Mesendoderm (in vitro differentiated cells): Measurements from ENCODE around the gene BCL7C.
A peak's percentile ranks its signal among the peaks of the same experiment; 100 is the strongest.

Source experiments
- DNase-seq: peaks from one replicate; pipeline ENCODE4 v3.0.0; 2013
- H2AK5ac ChIP-seq: 2 replicates; pipeline ENCODE4 v1.6.1; 2013; ENCODE audit warnings: low read length, inconsistent platforms
- H2BK120ac ChIP-seq: 2 replicates; pipeline ENCODE4 v1.6.1; 2013; ENCODE audit warnings: low read depth, mild to moderate bottlenecking, low read length, moderate library complexity, mixed read lengths
- H2BK15ac ChIP-seq: replicated peaks from 2 replicates; pipeline ENCODE4 v1.6.1; 2013; ENCODE audit warnings: low read depth, mild to moderate bottlenecking, moderate library complexity
- H2BK5ac ChIP-seq: 2 replicates; pipeline ENCODE4 v1.6.1; 2013; ENCODE audit warnings: low read length, inconsistent platforms
- H3K18ac ChIP-seq: 2 replicates; pipeline ENCODE4 v1.6.1; 2013; ENCODE audit warnings: mild to moderate bottlenecking, low read length, mixed read lengths
- H3K23ac ChIP-seq: one replicate; pipeline ENCODE4 v1.6.1; 2013; ENCODE audit warnings: low read length
- H3K27ac ChIP-seq: 2 replicates; pipeline ENCODE4 v1.5.1; 2013; ENCODE audit warnings: low read depth, mild to moderate bottlenecking, inconsistent platforms, low read length, moderate library complexity
- H3K27me3 ChIP-seq: 2 replicates; pipeline ENCODE4 v1.6.1; 2013; ENCODE audit warnings: low read length, control low read depth, mild to moderate bottlenecking, inconsistent platforms; ENCODE audit not compliant: insufficient read depth, poor library complexity
- H3K36me3 ChIP-seq: 2 replicates; pipeline ENCODE4 v1.6.1; 2013; ENCODE audit warnings: low read length, inconsistent platforms; ENCODE audit not compliant: control insufficient read depth, insufficient read depth
- H3K4ac ChIP-seq: one replicate; pipeline ENCODE4 v1.6.1; 2013; ENCODE audit warnings: low read depth, mild to moderate bottlenecking, low read length, moderate library complexity
- H3K4me1 ChIP-seq: 2 replicates; pipeline ENCODE4 v1.6.1; 2013; ENCODE audit warnings: low read depth, low read length, inconsistent platforms; ENCODE audit not compliant: control insufficient read depth
- H3K4me2 ChIP-seq: 2 replicates; pipeline ENCODE4 v1.6.1; 2013; ENCODE audit warnings: low read length
- H3K4me3 ChIP-seq: 2 replicates; pipeline ENCODE4 v1.5.1; 2013; ENCODE audit warnings: mild to moderate bottlenecking, low read length
- H3K56ac ChIP-seq: one replicate; pipeline ENCODE4 v1.6.1; 2013; ENCODE audit warnings: low read length
- H3K79me1 ChIP-seq: 2 replicates; pipeline ENCODE4 v1.6.1; 2013; ENCODE audit warnings: low read length, inconsistent platforms
- H3K79me2 ChIP-seq: 2 replicates; pipeline ENCODE4 v1.6.1; 2013; ENCODE audit warnings: mild to moderate bottlenecking, low read length; ENCODE audit not compliant: control insufficient read depth, insufficient read depth
- H3K9ac ChIP-seq: 2 replicates; pipeline ENCODE4 v1.6.1; 2013; ENCODE audit warnings: low read length, inconsistent platforms
- H4K5ac ChIP-seq: one replicate; pipeline ENCODE4 v1.6.1; 2013; ENCODE audit warnings: low read length
- H4K8ac ChIP-seq: one replicate; pipeline ENCODE4 v1.6.1; 2013; ENCODE audit warnings: low read depth, mild to moderate bottlenecking, control low read depth, low read length, moderate library complexity
- WGBS: extraction: QIAGEN DNeasy Blood & Tissue Kit; methylation state at CpG from one replicate; pipeline ENCODE4 v1.1.7; 2013; ENCODE audit warnings: low lambda C conversion rate, missing lambda C conversion rate; ENCODE audit not compliant: insufficient coverage; ENCODE audit errors: extremely low coverage; 5-methylcytosine and 5-hydroxymethylcytosine counted together

BCL7C gene

GRCh38 chr16:30921459-30921747 is 27.5 kb upstream of the BCL7C start:
- no peak overlapping the region for H3K4ac ChIP-seq
- no peak overlapping the region for H3K4me2 ChIP-seq
- H3K4me3 ChIP-seq: no peak overlapping the region
- H2BK15ac ChIP-seq: no peak overlapping the region
- H3K4me1 ChIP-seq: no peaks in the 10 kb centered on the region
- H3K79me2 ChIP-seq: peaks cover 11% of the 10 kb centered on the region
- no CpG with 5 or more reads among the region's 6 CpGs for WGBS
- no peak overlapping the region for H2BK120ac ChIP-seq
- no peak overlapping the region for H3K23ac ChIP-seq
- H4K8ac ChIP-seq: no peak overlapping the region
- peaks cover 8% of the 10 kb centered on the region for H3K79me1 ChIP-seq
- H3K27ac ChIP-seq: no peak overlapping the region
- H3K9ac ChIP-seq: peak overlapping the region; percentile 57
- no peak overlapping the region for H3K18ac ChIP-seq
- no peak overlapping the region for H2BK5ac ChIP-seq
- no peak overlapping the region for H2AK5ac ChIP-seq
- H3K36me3 ChIP-seq: no peaks in the 10 kb centered on the region
- DNase-seq: no peak
- H3K27me3 ChIP-seq: no peaks in the 10 kb centered on the region
- no peak overlapping the region for H4K5ac ChIP-seq
- peak overlapping the region; percentile 22 for H3K56ac ChIP-seq

- no peaks in the 10 kb centered on the region for H3K4me1 ChIP-seq
- no peak overlapping the region for H2BK15ac ChIP-seq
- H3K56ac ChIP-seq: peak overlapping the region; percentile 22
- H3K4ac ChIP-seq: no peak overlapping the region
- H3K4me2 ChIP-seq: no peak overlapping the region
- no peaks in the 10 kb centered on the region for H3K27me3 ChIP-seq
- no peak overlapping the region for H3K9ac ChIP-seq
- H2BK5ac ChIP-seq: no peak overlapping the region
- DNase-seq: no peak
- no peaks in the 10 kb centered on the region for H3K36me3 ChIP-seq
- no peak overlapping the region for H3K23ac ChIP-seq
- no peak overlapping the region for H3K27ac ChIP-seq
- H4K5ac ChIP-seq: no peak overlapping the region
- H3K79me2 ChIP-seq: peaks cover 11% of the 10 kb centered on the region
- H3K79me1 ChIP-seq: peaks cover 5% of the 10 kb centered on the region
- WGBS: no CpG with 5 or more reads among the region's 2 CpGs
- H2BK120ac ChIP-seq: no peak overlapping the region
- no peak overlapping the region for H3K4me3 ChIP-seq
- no peak overlapping the region for H2AK5ac ChIP-seq
- no peak overlapping the region for H3K18ac ChIP-seq
- H4K8ac ChIP-seq: no peak overlapping the region
Measured at GRCh38 chr16:30920891-30921290, 27.0 kb upstream of the BCL7C start.

GRCh38 chr16:30918614-30919013 is 24.7 kb upstream of the BCL7C start:
- Histone ChIP-seq H3K56ac (no peak overlapping the region), H3K36me3 (no peaks in the 10 kb centered on the region), H3K18ac (no peak overlapping the region), H2BK120ac (no peak overlapping the region), H3K27me3 (no peaks in the 10 kb centered on the region), H4K5ac (no peak overlapping the region), H2AK5ac (no peak overlapping the region), H3K79me1 (no peaks in the 10 kb centered on the region), H2BK15ac (no peak overlapping the region), H2BK5ac (no peak overlapping the region), H3K27ac (no peak overlapping the region), H3K4me1 (no peaks in the 10 kb centered on the region), H3K4ac (no peak overlapping the region), H3K9ac (no peak overlapping the region), H4K8ac (no peak overlapping the region), H3K79me2 (no peaks in the 10 kb centered on the region), H3K4me2 (no peak overlapping the region), H3K23ac (no peak overlapping the region), H3K4me3 (no peak overlapping the region)
- no peak for DNase-seq
- WGBS: no CpG with 5 or more reads among the region's 1 CpG

GRCh38 chr16:30914830-30915229 is 21.0 kb upstream of the BCL7C start:
- Histone ChIP-seq H3K4me2 (no peak overlapping the region), H3K18ac (no peak overlapping the region), H3K23ac (no peak overlapping the region), H3K36me3 (no peaks in the 10 kb centered on the region), H3K27me3 (no peaks in the 10 kb centered on the region), H2BK5ac (no peak overlapping the region), H2AK5ac (no peak overlapping the region), H3K4ac (no peak overlapping the region), H3K4me1 (no peaks in the 10 kb centered on the region), H3K4me3 (no peak overlapping the region), H3K79me2 (no peaks in the 10 kb centered on the region), H3K27ac (no peak overlapping the region), H4K5ac (no peak overlapping the region), H3K56ac (no peak overlapping the region), H3K79me1 (no peaks in the 10 kb centered on the region), H3K9ac (no peak overlapping the region), H4K8ac (no peak overlapping the region), H2BK15ac (no peak overlapping the region), H2BK120ac (no peak overlapping the region)
- WGBS: no CpG with 5 or more reads among the region's 3 CpGs
- DNase-seq: no peak

GRCh38 chr16:30912794-30913412 is 19.0 kb upstream of the BCL7C start:
- no peaks in the 10 kb centered on the region for H3K79me2 ChIP-seq
- H4K8ac ChIP-seq: no peak overlapping the region

GRCh38 chr16:30910427-30911029 is 16.7 kb upstream of the BCL7C start:
- Histone ChIP-seq H2BK120ac (no peak overlapping the region), H2AK5ac (no peak overlapping the region), H2BK5ac (no peak overlapping the region), H3K4me2 (no peak overlapping the region), H2BK15ac (no peak overlapping the region), H3K27ac (no peak overlapping the region), H3K79me2 (no peaks in the 10 kb centered on the region), H4K8ac (no peak overlapping the region), H3K4ac (no peak overlapping the region), H4K5ac (no peak overlapping the region), H3K4me3 (no peak overlapping the region), H3K23ac (no peak overlapping the region), H3K9ac (no peak overlapping the region), H3K27me3 (no peaks in the 10 kb centered on the region), H3K36me3 (no peaks in the 10 kb centered on the region), H3K4me1 (no peaks in the 10 kb centered on the region), H3K56ac (peak overlapping the region; percentile 1), H3K79me1 (no peaks in the 10 kb centered on the region), H3K18ac (no peak overlapping the region)
- whole genome bisulfite sequencing: no CpG with 5 or more reads among the region's 18 CpGs
- DNase-seq: no peak

More at GRCh38 chr16:30912794-30913412, 19.0 kb upstream of the BCL7C start:
- no peak overlapping the region for H3K18ac ChIP-seq
- H3K36me3 ChIP-seq: no peaks in the 10 kb centered on the region
- H3K4me2 ChIP-seq: no peak overlapping the region
- WGBS: no CpG with 5 or more reads among the region's 6 CpGs
- H2BK120ac ChIP-seq: no peak overlapping the region
- H2AK5ac ChIP-seq: no peak overlapping the region
- no peak overlapping the region for H3K23ac ChIP-seq
- H2BK5ac ChIP-seq: no peak overlapping the region
- H3K27ac ChIP-seq: no peak overlapping the region
- H3K4me1 ChIP-seq: no peaks in the 10 kb centered on the region
- H3K79me1 ChIP-seq: no peaks in the 10 kb centered on the region
- no peak overlapping the region for H3K9ac ChIP-seq
- no peaks in the 10 kb centered on the region for H3K27me3 ChIP-seq
- no peak overlapping the region for H4K5ac ChIP-seq
- H2BK15ac ChIP-seq: no peak overlapping the region
- no peak overlapping the region for H3K56ac ChIP-seq
- H3K4ac ChIP-seq: no peak overlapping the region
- DNase-seq: no peak
- H3K4me3 ChIP-seq: no peak overlapping the region
